H9 (cell line): ENCODE results near the gene DMD. TPM values are rescaled to one million over a fixed set of nuclear protein-coding genes. Genes with fewer than 3 reads are reported as not detected.

Experiments used
- DNase-seq: peaks from one replicate; pipeline ENCODE4 v3.0.0-alpha.2; 2017
- H2AFZ ChIP-seq: one replicate; pipeline ENCODE4 v1.6.1; 2013; ENCODE audit warnings: mild to moderate bottlenecking, low read length, control low read depth, moderate library complexity
- H2AK5ac ChIP-seq: 2 replicates; pipeline ENCODE4 v1.6.1; 2013; ENCODE audit warnings: low read length, control low read depth, mixed read lengths; ENCODE audit not compliant: insufficient read length
- H2BK120ac ChIP-seq: one replicate; pipeline ENCODE4 v1.6.1; 2013; ENCODE audit warnings: low read depth, mild to moderate bottlenecking, low read length, control low read depth, inconsistent platforms; ENCODE audit not compliant: poor library complexity, severe bottlenecking
- H2BK12ac ChIP-seq: 2 replicates; pipeline ENCODE4 v1.6.1; 2013; ENCODE audit warnings: low read length, control low read depth, mixed read lengths, low read depth; ENCODE audit not compliant: insufficient read length
- H2BK15ac ChIP-seq: 2 replicates; pipeline ENCODE4 v1.6.1; 2013; ENCODE audit warnings: low read depth, low read length, control low read depth
- H2BK20ac ChIP-seq: one replicate; pipeline ENCODE4 v1.6.1; 2013; ENCODE audit warnings: low read depth, mild to moderate bottlenecking, low read length, control low read depth, inconsistent platforms; ENCODE audit not compliant: poor library complexity, severe bottlenecking
- H2BK5ac ChIP-seq: 2 replicates; pipeline ENCODE4 v1.6.1; 2013; ENCODE audit warnings: low read length, control low read depth, mixed read lengths; ENCODE audit not compliant: insufficient read length
- H3K14ac ChIP-seq: 2 replicates; pipeline ENCODE4 v1.6.1; 2013; ENCODE audit warnings: low read length, control low read depth; ENCODE audit not compliant: insufficient read depth
- H3K18ac ChIP-seq: 2 replicates; pipeline ENCODE4 v1.6.1; 2013; ENCODE audit warnings: low read depth, mild to moderate bottlenecking, mixed read lengths, low read length, control low read depth; ENCODE audit not compliant: insufficient read length
- H3K23ac ChIP-seq: 2 replicates; pipeline ENCODE4 v1.6.1; 2013; ENCODE audit warnings: low read length, control low read depth, mixed read lengths, low read depth; ENCODE audit not compliant: insufficient read length
- H3K23me2 ChIP-seq: 2 replicates; pipeline ENCODE4 v1.6.1; 2013; ENCODE audit warnings: low read depth, mild to moderate bottlenecking, mixed read lengths, low read length, control low read depth; ENCODE audit not compliant: insufficient read length, poor library complexity, severe bottlenecking
- H3K27ac ChIP-seq: 2 replicates; pipeline ENCODE4 v1.5.1; 2013; ENCODE audit warnings: low read length, control low read depth, mixed read lengths, low read depth; ENCODE audit not compliant: insufficient read length
- H3K27me3 ChIP-seq: 2 replicates; pipeline ENCODE4 v1.6.1; 2013; ENCODE audit warnings: low read length, control low read depth, inconsistent platforms; ENCODE audit not compliant: insufficient read depth
- H3K4ac ChIP-seq: 2 replicates; pipeline ENCODE4 v1.6.1; 2013; ENCODE audit warnings: low read depth, mild to moderate bottlenecking, control low read depth, inconsistent platforms, low read length, moderate library complexity
- H3K4me1 ChIP-seq: 2 replicates; pipeline ENCODE4 v1.6.1; 2013; ENCODE audit warnings: low read length, control low read depth, inconsistent platforms; ENCODE audit not compliant: insufficient read depth
- H3K4me2 ChIP-seq: 2 replicates; pipeline ENCODE4 v1.6.1; 2013; ENCODE audit warnings: low read length, control low read depth, mixed read lengths; ENCODE audit not compliant: insufficient read length, insufficient read depth
- H3K56ac ChIP-seq: 2 replicates; pipeline ENCODE4 v1.6.1; 2013; ENCODE audit warnings: low read depth, mild to moderate bottlenecking, mixed read lengths, low read length, control low read depth; ENCODE audit not compliant: insufficient read length
- H3K79me1 ChIP-seq: 2 replicates; pipeline ENCODE4 v1.6.1; 2013; ENCODE audit warnings: low read depth, mild to moderate bottlenecking, moderate library complexity, low read length, control low read depth, inconsistent platforms; ENCODE audit not compliant: insufficient read depth, poor library complexity, severe bottlenecking
- H3K79me2 ChIP-seq: 2 replicates; pipeline ENCODE4 v1.6.1; 2013; ENCODE audit warnings: low read length, control low read depth, inconsistent platforms; ENCODE audit not compliant: insufficient read depth
- H3K9ac ChIP-seq: 2 replicates; pipeline ENCODE4 v1.6.1; 2013; ENCODE audit warnings: low read length, control low read depth, mixed read lengths; ENCODE audit not compliant: insufficient read length; ENCODE audit errors: extremely low read depth
- H3K9me3 ChIP-seq: one replicate; pipeline ENCODE4 v1.6.1; 2013; ENCODE audit warnings: low read depth, low read length, inconsistent platforms; ENCODE audit not compliant: control insufficient read depth
- H3T11ph ChIP-seq: one replicate; pipeline ENCODE4 v1.6.1; 2013; ENCODE audit warnings: mild to moderate bottlenecking, low read length, control low read depth, inconsistent platforms
- H4K20me1 ChIP-seq: one replicate; pipeline ENCODE4 v1.6.1; 2013; ENCODE audit not compliant: control insufficient read depth, insufficient read length, insufficient read depth
- H4K5ac ChIP-seq: 2 replicates; pipeline ENCODE4 v1.6.1; 2013; ENCODE audit warnings: low read depth, mild to moderate bottlenecking, mixed read lengths, low read length, control low read depth; ENCODE audit not compliant: insufficient read length
- H4K8ac ChIP-seq: replicated peaks from 2 replicates; pipeline ENCODE4 v1.6.1; 2013; ENCODE audit warnings: low read length, control low read depth, mixed read lengths, low read depth; ENCODE audit not compliant: insufficient read length
- H4K91ac ChIP-seq: 2 replicates; pipeline ENCODE4 v1.6.1; 2013; ENCODE audit warnings: low read depth, mild to moderate bottlenecking, moderate library complexity, mixed read lengths, low read length, control low read depth; ENCODE audit not compliant: insufficient read length
- H3K27ac Mint-ChIP-seq, 3 experiments: 2 replicates in 2 of 3; 3 replicates in 1 of 3; pipeline ENCODE4 v1.8.0; 2020 to 2021; ENCODE audit warnings: mixed read lengths in 3 of 3, mild to moderate bottlenecking in 1 of 3, moderate library complexity in 1 of 3
- H3K27me3 Mint-ChIP-seq: 2 replicates; pipeline ENCODE4 v1.8.0; 2021; ENCODE audit warnings: low read depth, mild to moderate bottlenecking, moderate library complexity, mixed read lengths
- H3K36me3 Mint-ChIP-seq, 3 experiments: 2 replicates in 2 of 3; 3 replicates in 1 of 3; pipeline ENCODE4 v1.8.0; 2020 to 2021; ENCODE audit warnings: low read depth in 3 of 3, mixed read lengths in 3 of 3; ENCODE audit not compliant: insufficient read depth in 1 of 3
- H3K4me1 Mint-ChIP-seq, 2 experiments: 2 replicates each; pipeline ENCODE4 v1.8.0; 2020; ENCODE audit warnings: mixed read lengths in 2 of 2
- H3K4me3 Mint-ChIP-seq, 2 experiments: 2 replicates in 1 of 2; 3 replicates in 1 of 2; pipeline ENCODE4 v1.8.0; 2020 to 2021; ENCODE audit warnings: mild to moderate bottlenecking in 2 of 2, mixed read lengths in 2 of 2, moderate library complexity in 1 of 2
- H3K9me3 Mint-ChIP-seq, 2 experiments: 2 replicates in 1 of 2; 3 replicates in 1 of 2; pipeline ENCODE4 v1.8.0; 2020; ENCODE audit warnings: mild to moderate bottlenecking in 2 of 2, mixed read lengths in 2 of 2, moderate library complexity in 1 of 2
- total RNA-seq: library from RNA; stranded (reverse); gene quantifications from 2 replicates; pipeline ENCODE4 v1.2.1, GENCODE V29; 2021
- TF ChIP-seq, protein P1 (sequence below): fragments of 200-600 bp; sonication (generic); conservative IDR thresholded peaks from 3 replicates; pipeline ENCODE4 v1.8.0; 2021; ENCODE audit warnings: antibody characterized with exemption, mild to moderate bottlenecking

DMD gene
- total RNA-seq, 1 experiment from 2014 or later: 3.8 TPM

DNA sequence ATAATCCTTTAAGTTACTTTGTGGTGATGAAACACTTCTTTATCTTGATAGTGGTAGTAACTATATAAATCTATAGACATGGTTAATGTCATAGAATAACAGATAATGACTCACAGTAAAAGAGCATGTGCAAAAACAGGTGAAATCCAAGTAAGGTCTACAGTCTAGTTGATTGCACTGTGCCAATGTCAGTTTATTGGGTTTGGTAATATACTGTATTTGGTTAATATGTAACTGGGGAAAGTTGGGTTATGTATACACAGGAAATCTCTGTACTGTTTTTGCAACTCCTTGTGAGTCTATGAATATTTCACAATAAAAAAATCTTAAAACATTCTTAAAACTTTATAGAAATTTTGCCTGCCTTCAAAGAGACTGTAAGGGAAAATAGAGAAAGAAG lies 1071.9 kb downstream of the DMD start:
- Mint-ChIP-seq H3K36me3 (0 out of 7 replicates have a peak, but pooled peaks cover 0 to 2% (median 1%) of the 10 kb centered on the region in 3 experiments), H3K4me3 (no peak overlapping the region), H3K27me3 (no peaks in the 10 kb centered on the region; the same call in 1 of the 2 replicates), H3K27ac (no peak overlapping the region), H3K9me3 (peaks cover 39 to 45% of the 10 kb centered on the region in 2 experiments), H3K4me1 (no peaks in the 10 kb centered on the region)
- H4K8ac ChIP-seq: no peak overlapping the region
- no peak overlapping the region for H3K56ac ChIP-seq
- no peak overlapping the region for H2BK15ac ChIP-seq
- H3K79me2 ChIP-seq: no peaks in the 10 kb centered on the region
- H3K18ac ChIP-seq: no peak overlapping the region
- H2BK12ac ChIP-seq: no peak overlapping the region
- H3K14ac ChIP-seq: no peak overlapping the region
- H3K9me3 ChIP-seq: no peaks in the 10 kb centered on the region
- H3K23ac ChIP-seq: no peak overlapping the region
- H2BK120ac ChIP-seq: no peak overlapping the region
- no peak overlapping the region for H4K91ac ChIP-seq
- H3T11ph ChIP-seq: no peak overlapping the region
- no peaks in the 10 kb centered on the region for H3K23me2 ChIP-seq
- H2AFZ ChIP-seq: no peak overlapping the region
- H2BK20ac ChIP-seq: no peak overlapping the region
- H3K4me2 ChIP-seq: no peak overlapping the region
- no peak overlapping the region for H4K5ac ChIP-seq
- DNase-seq: no peak
- no peak overlapping the region for H3K4ac ChIP-seq
- TF ChIP-seq, protein P1, sequence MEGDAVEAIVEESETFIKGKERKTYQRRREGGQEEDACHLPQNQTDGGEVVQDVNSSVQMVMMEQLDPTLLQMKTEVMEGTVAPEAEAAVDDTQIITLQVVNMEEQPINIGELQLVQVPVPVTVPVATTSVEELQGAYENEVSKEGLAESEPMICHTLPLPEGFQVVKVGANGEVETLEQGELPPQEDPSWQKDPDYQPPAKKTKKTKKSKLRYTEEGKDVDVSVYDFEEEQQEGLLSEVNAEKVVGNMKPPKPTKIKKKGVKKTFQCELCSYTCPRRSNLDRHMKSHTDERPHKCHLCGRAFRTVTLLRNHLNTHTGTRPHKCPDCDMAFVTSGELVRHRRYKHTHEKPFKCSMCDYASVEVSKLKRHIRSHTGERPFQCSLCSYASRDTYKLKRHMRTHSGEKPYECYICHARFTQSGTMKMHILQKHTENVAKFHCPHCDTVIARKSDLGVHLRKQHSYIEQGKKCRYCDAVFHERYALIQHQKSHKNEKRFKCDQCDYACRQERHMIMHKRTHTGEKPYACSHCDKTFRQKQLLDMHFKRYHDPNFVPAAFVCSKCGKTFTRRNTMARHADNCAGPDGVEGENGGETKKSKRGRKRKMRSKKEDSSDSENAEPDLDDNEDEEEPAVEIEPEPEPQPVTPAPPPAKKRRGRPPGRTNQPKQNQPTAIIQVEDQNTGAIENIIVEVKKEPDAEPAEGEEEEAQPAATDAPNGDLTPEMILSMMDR: no peak
- no peak overlapping the region for H3K9ac ChIP-seq
- H3K4me1 ChIP-seq: no peaks in the 10 kb centered on the region
- H3K27me3 ChIP-seq: no peaks in the 10 kb centered on the region
- H3K79me1 ChIP-seq: no peaks in the 10 kb centered on the region
- no peak overlapping the region for H3K27ac ChIP-seq
- H4K20me1 ChIP-seq: no peaks in the 10 kb centered on the region
- no peak overlapping the region for H2BK5ac ChIP-seq
- no peak overlapping the region for H2AK5ac ChIP-seq
